H1 (cell line): ENCODE measurements around the gene NET1. TPM values are rescaled to one million over a fixed set of nuclear protein-coding genes. Genes with fewer than 3 reads are reported as not detected.

Experiments used
- CTCF ChIA-PET: fragments of 300-600 bp; sonication (Branson Sonifier 250); formaldehyde crosslinking; loops from one replicate; lab custom pipeline; 2021; ENCODE audit not compliant: partially characterized antibody; lab: Charles Lee
- POLR2A ChIA-PET: fragments of 300-600 bp; sonication (Branson Sonifier 250); formaldehyde crosslinking; loops from one replicate; lab custom pipeline; 2021; ENCODE audit warnings: inconsistent platforms; ENCODE audit not compliant: partially characterized antibody; lab: Charles Lee
- DNase-seq, 2 experiments: peaks; one replicate each; pipeline versions ENCODE4 v3.0.0 to v3.0.0-alpha.2; 2010 to 2022; ENCODE audit warnings: low spot score in 2 of 2, low read depth in 1 of 2, mixed read lengths in 1 of 2
- FAIRE-seq: peaks from 2 replicates; lab custom pipeline; 2011; peaks lifted over from hg19 to GRCh38; lab: Jason Lieb, UNC
- H2AFZ ChIP-seq: 2 replicates; pipeline ENCODE4 v1.8.1; 2012; ENCODE audit warnings: low read length, inconsistent platforms
- H2AK5ac ChIP-seq: 2 replicates; pipeline ENCODE4 v1.6.1; 2013; ENCODE audit warnings: low read depth, low read length
- H2BK120ac ChIP-seq: replicated peaks from 2 replicates; pipeline ENCODE3; 2013; ENCODE audit warnings: low read depth, low read length, inconsistent platforms
- H2BK12ac ChIP-seq: 2 replicates; pipeline ENCODE4 v1.6.1; 2013; ENCODE audit warnings: low read depth, low read length
- H2BK15ac ChIP-seq: 2 replicates; pipeline ENCODE4 v1.6.1; 2013; ENCODE audit warnings: low read length
- H2BK20ac ChIP-seq: 2 replicates; pipeline ENCODE4 v1.6.1; 2013; ENCODE audit warnings: low read length
- H2BK5ac ChIP-seq: 2 replicates; pipeline ENCODE4 v1.6.1; 2013; ENCODE audit warnings: low read depth, low read length
- H3K14ac ChIP-seq: 2 replicates; pipeline ENCODE4 v1.6.1; 2013; ENCODE audit warnings: inconsistent platforms; ENCODE audit not compliant: insufficient read length
- H3K18ac ChIP-seq: 2 replicates; pipeline ENCODE4 v1.6.1; 2013; ENCODE audit warnings: low read length; ENCODE audit errors: extremely low read depth
- H3K23ac ChIP-seq: 2 replicates; pipeline ENCODE4 v1.6.1; 2013; ENCODE audit warnings: inconsistent platforms; ENCODE audit not compliant: insufficient read length
- H3K23me2 ChIP-seq: 2 replicates; pipeline ENCODE4 v1.6.1; 2013; ENCODE audit warnings: low read depth, low read length
- H3K27ac ChIP-seq: 2 replicates; pipeline ENCODE4 v1.6.1; 2011; ENCODE audit warnings: low read depth, low read length, inconsistent platforms
- H3K27me3 ChIP-seq, 4 experiments: replicated peaks in 1 of 4; 1 replicate in 1 of 4; 2 replicates in 3 of 4; pipeline versions ENCODE4 v1.6.1 to v1.8.1; 2011 to 2013; ENCODE audit warnings: low read length in 3 of 4, mild to moderate bottlenecking in 3 of 4, inconsistent platforms in 2 of 4, mixed read lengths in 2 of 4, moderate library complexity in 1 of 4; ENCODE audit not compliant: control insufficient read depth in 3 of 4, insufficient read depth in 3 of 4; ENCODE audit errors: extremely low read depth in 1 of 4
- H3K36me3 ChIP-seq, 4 experiments: 2 replicates each; pipeline versions ENCODE4 v1.6.1 to v1.8.1; 2011 to 2013; ENCODE audit warnings: mild to moderate bottlenecking in 4 of 4, low read length in 3 of 4, moderate library complexity in 2 of 4, control low read depth in 1 of 4, inconsistent platforms in 1 of 4; ENCODE audit not compliant: insufficient read depth in 4 of 4, control insufficient read depth in 2 of 4
- H3K4ac ChIP-seq: replicated peaks from 2 replicates; pipeline ENCODE3; 2013; ENCODE audit warnings: low read length, low read depth, mixed read lengths, inconsistent platforms; ENCODE audit not compliant: insufficient read length
- H3K4me1 ChIP-seq, 4 experiments: replicated peaks in 1 of 4; 1 replicate in 1 of 4; 2 replicates in 3 of 4; pipeline versions ENCODE4 v1.6.1 to v1.8.1; 2011 to 2013; ENCODE audit warnings: low read length in 3 of 4, inconsistent platforms in 2 of 4, mixed read lengths in 1 of 4; ENCODE audit not compliant: insufficient read depth in 4 of 4, control insufficient read depth in 3 of 4
- H3K4me2 ChIP-seq, 2 experiments: 2 replicates each; pipeline versions ENCODE4 v1.6.1 to v1.8.1; 2011 to 2013; ENCODE audit warnings: low read depth in 2 of 2, low read length in 2 of 2, control low read depth in 1 of 2, inconsistent platforms in 1 of 2, mild to moderate bottlenecking in 1 of 2; ENCODE audit not compliant: insufficient read depth in 1 of 2
- H3K4me3 ChIP-seq, 4 experiments: fragments of 200-600, 300-600 bp in 1 of 4; sonication (generic), shearing (Covaris generic), sonication (Bioruptor Twin) in 1 of 4; 2 replicates each; pipeline versions ENCODE4 v1.5.1 to v1.8.1; 2011 to 2016; ENCODE audit warnings: low read length in 4 of 4, low read depth in 3 of 4, control low read depth in 2 of 4, inconsistent platforms in 2 of 4, mild to moderate bottlenecking in 2 of 4, mixed read lengths in 1 of 4, moderate library complexity in 1 of 4; ENCODE audit not compliant: insufficient read depth in 2 of 4; ENCODE audit errors: extremely low read depth in 1 of 4
- H3K56ac ChIP-seq: replicated peaks from 2 replicates; pipeline ENCODE3; 2013; ENCODE audit warnings: low read depth, mild to moderate bottlenecking, mixed read lengths, low read length, inconsistent platforms; ENCODE audit not compliant: insufficient read length
- H3K79me1 ChIP-seq: 2 replicates; pipeline ENCODE4 v1.6.1; 2013; ENCODE audit warnings: low read depth, low read length, control low read depth
- H3K79me2 ChIP-seq, 2 experiments: 2 replicates each; pipeline versions ENCODE4 v1.6.1 to v1.8.1; 2012 to 2013; ENCODE audit warnings: low read length in 2 of 2, mild to moderate bottlenecking in 2 of 2, inconsistent platforms in 1 of 2; ENCODE audit not compliant: insufficient read depth in 2 of 2, control insufficient read depth in 1 of 2
- H3K9ac ChIP-seq, 4 experiments: replicated peaks in 1 of 4; 1 replicate in 1 of 4; 2 replicates in 3 of 4; pipeline versions ENCODE4 v1.6.1 to v1.8.1; 2011 to 2013; ENCODE audit warnings: low read depth in 3 of 4, low read length in 3 of 4, control low read depth in 2 of 4, mild to moderate bottlenecking in 2 of 4, moderate library complexity in 2 of 4, inconsistent platforms in 1 of 4; ENCODE audit errors: extremely low read depth in 1 of 4
- H3K9me3 ChIP-seq, 2 experiments: 2 replicates each; pipeline versions ENCODE4 v1.6.1 to v1.8.1; 2012 to 2013; ENCODE audit warnings: mild to moderate bottlenecking in 2 of 2, moderate library complexity in 2 of 2, control low read depth in 1 of 2, inconsistent platforms in 1 of 2, low read depth in 1 of 2, low read length in 1 of 2, mixed read lengths in 1 of 2; ENCODE audit not compliant: insufficient read depth in 2 of 2
- H4K20me1 ChIP-seq, 2 experiments: replicated peaks in 1 of 2; 2 replicates each; pipeline versions ENCODE3 to v1.8.1; 2011 to 2013; ENCODE audit warnings: inconsistent platforms in 2 of 2, low read length in 2 of 2, mild to moderate bottlenecking in 1 of 2; ENCODE audit not compliant: insufficient read depth in 2 of 2, control insufficient read depth in 1 of 2
- H4K5ac ChIP-seq: 2 replicates; pipeline ENCODE4 v1.6.1; 2013; ENCODE audit warnings: low read length, low read depth, mixed read lengths, inconsistent platforms; ENCODE audit not compliant: insufficient read length
- H4K8ac ChIP-seq: 2 replicates; pipeline ENCODE4 v1.8.0; 2013; ENCODE audit warnings: mild to moderate bottlenecking, moderate library complexity, low read length, inconsistent platforms; ENCODE audit not compliant: insufficient read depth; ENCODE audit errors: extremely low read depth
- H4K91ac ChIP-seq: replicated peaks from 2 replicates; pipeline ENCODE3; 2013; ENCODE audit warnings: low read length, mixed read lengths, inconsistent platforms; ENCODE audit not compliant: insufficient read length
- BCL11A ChIP-seq, 2 experiments: IDR thresholded peaks; one replicate each; pipeline ENCODE4 v1.6.1; 2011; ENCODE audit warnings: low read depth in 2 of 2, low read length in 2 of 2, mild to moderate bottlenecking in 2 of 2
- EP300 ChIP-seq, 2 experiments: IDR thresholded peaks; 1 replicate in 1 of 2; 2 replicates in 1 of 2; pipeline ENCODE4 v1.6.1; 2011 to 2012; ENCODE audit warnings: low read depth in 2 of 2, low read length in 2 of 2, mild to moderate bottlenecking in 2 of 2, borderline replicate concordance in 1 of 2, inconsistent platforms in 1 of 2, moderate library complexity in 1 of 2
- HDAC2 ChIP-seq, 2 experiments: fragments of 300-600 bp in 1 of 2; sonication (generic) in 1 of 2; IDR thresholded peaks; 2 replicates each; pipeline ENCODE4 v1.6.1; 2011 to 2012; ENCODE audit warnings: low read depth in 2 of 2, low read length in 2 of 2, mild to moderate bottlenecking in 2 of 2, moderate library complexity in 2 of 2, borderline replicate concordance in 1 of 2, inconsistent platforms in 1 of 2
- HDAC6 ChIP-seq: IDR thresholded peaks from one replicate; pipeline ENCODE4 v1.7.1; 2012; ENCODE audit warnings: low read depth, mild to moderate bottlenecking, inconsistent platforms, low read length, moderate library complexity
- NANOG ChIP-seq: IDR thresholded peaks from 2 replicates; pipeline ENCODE4 v1.6.1; 2011; ENCODE audit warnings: low read length, low read depth, mild to moderate bottlenecking, inconsistent platforms; ENCODE audit not compliant: insufficient read depth, poor library complexity, severe bottlenecking
- PHF8 ChIP-seq: fragments of 200-600 bp; sonication (generic); conservative IDR thresholded peaks from 2 replicates; pipeline ENCODE4 v1.7.1; 2012; ENCODE audit warnings: low read depth, mild to moderate bottlenecking, inconsistent platforms, low read length, moderate library complexity
- POLR2A ChIP-seq, 2 experiments: IDR thresholded peaks; 1 replicate in 1 of 2; 2 replicates in 1 of 2; pipeline ENCODE4 v1.6.1; 2011; ENCODE audit warnings: low read depth in 2 of 2, low read length in 2 of 2, mild to moderate bottlenecking in 2 of 2; ENCODE audit errors: control extremely low read depth in 1 of 2
- RAD21 ChIP-seq, 2 experiments: IDR thresholded peaks in 1 of 2; conservative IDR thresholded peaks in 1 of 2; 2 replicates each; pipeline ENCODE4 v1.6.1; 2011; ENCODE audit warnings: low read depth in 2 of 2, low read length in 2 of 2, improper control_type of control experiment in 1 of 2, inconsistent platforms in 1 of 2, mild to moderate bottlenecking in 1 of 2, moderate library complexity in 1 of 2
- RFX5 ChIP-seq: IDR thresholded peaks from 2 replicates; pipeline ENCODE4 v1.6.1; 2011; ENCODE audit warnings: low read depth, low read length, improper control_type of control experiment, borderline replicate concordance
- TBP ChIP-seq: IDR thresholded peaks from 2 replicates; pipeline ENCODE4 v1.6.1; 2011; ENCODE audit warnings: low read depth, low read length, improper control_type of control experiment
- WGBS, 2 experiments: shearing (Covaris generic) in 1 of 2; methylation state at CpG; one replicate each; pipeline versions ENCODE4 v1.1.6 to v1.1.7; 2013 to 2015; ENCODE audit warnings: low lambda C conversion rate in 2 of 2, mixed read lengths in 2 of 2, inconsistent platforms in 1 of 2, low coverage in 1 of 2, missing lambda C conversion rate in 1 of 2; ENCODE audit not compliant: insufficient replicate concordance in 2 of 2, insufficient coverage in 1 of 2, insufficient read length in 1 of 2; ENCODE audit errors: extremely low coverage in 1 of 2, missing lambda C conversion rate in 1 of 2; 5-methylcytosine and 5-hydroxymethylcytosine counted together
- polyA plus RNA-seq, 7 experiments: library from polyadenylated mRNA; depleted of rRNA in 3 of 7; stranded (reverse) in 5 of 7; unstranded in 2 of 7; fragments of >200 nt in 5 of 7; fragments of 200-250 nt in 2 of 7; gene quantifications; 1 replicate in 5 of 7; 2 replicates in 1 of 7; 4 replicates in 1 of 7; pipeline versions ENCODE4 v1.2.1 to v1.2.3, GENCODE V29; 2011 to 2013; ENCODE audit warnings: missing spikeins in 2 of 7, mixed read lengths in 2 of 7
- total RNA-seq: library from RNA; stranded (reverse); fragmentation: NEBNext Ultra II Directional; extraction: Animal tissue kit (Norgen Biotek cat#: 25700); gene quantifications from 2 replicates; pipeline ENCODE4 v1.2.1, GENCODE V29; 2021
- TF ChIP-seq, protein P1 (sequence below): IDR thresholded peaks from 2 replicates; pipeline ENCODE4 v1.6.1; 2012; ENCODE audit warnings: inconsistent platforms

Gene NET1
- total and polyA plus RNA-seq, 2 of the 8 experiments (the other 6 are each of a cell fraction or from before 2014, with no cell fraction given): 21.5 to 117 TPM

DNA sequence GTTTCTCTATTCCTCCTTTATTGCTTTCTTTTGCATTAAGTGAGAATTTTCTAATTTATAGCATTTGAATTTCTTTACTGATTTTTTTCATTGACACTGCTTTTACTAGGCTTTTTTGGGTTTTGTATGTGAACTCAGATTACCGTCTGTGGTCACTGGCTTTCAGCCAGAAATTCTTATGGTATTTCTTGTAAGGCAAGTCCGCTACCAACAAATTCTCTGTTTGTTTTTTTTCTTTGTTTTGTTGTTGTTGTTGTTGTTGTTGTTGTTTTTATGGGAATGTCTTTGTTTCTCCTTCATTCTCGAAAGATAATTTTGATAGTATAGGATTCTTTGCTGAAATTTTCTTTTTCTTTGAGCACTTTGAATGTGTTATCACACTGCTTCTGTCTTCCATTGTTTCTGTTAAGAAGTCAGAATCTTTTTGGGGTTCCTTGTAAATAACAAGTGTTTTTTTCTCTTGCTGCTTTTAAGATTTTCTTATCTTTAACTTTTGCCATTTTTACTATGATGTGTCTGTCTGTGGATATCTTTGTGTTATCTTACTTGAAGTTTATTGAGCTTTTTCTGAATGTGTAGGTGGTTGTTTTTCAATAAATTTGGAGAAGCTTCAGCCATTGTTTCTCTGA, 7.2 kb downstream of the NET1 start:
- H3K9me3 ChIP-seq: no peaks in the 10 kb centered on the region
- ChIA-PET POLR2A (no interaction called here), CTCF (interaction anchor here (1.3 to 2.5 kb wide), 2 partner anchors 15 to 22 kb away, joined by 3 to 21 read pairs; no protein-coding TSS in a partner anchor)
- H4K91ac ChIP-seq: no peak overlapping the region
- H3K18ac ChIP-seq: no peak overlapping the region
- no peak for DNase-seq
- no peak overlapping the region for H2BK15ac ChIP-seq
- no peak overlapping the region for H3K56ac ChIP-seq
- H4K20me1 ChIP-seq: peaks cover 5 to 8% of the 10 kb centered on the region in 2 experiments
- H3K4me2 ChIP-seq: no peak overlapping the region
- H3K27ac ChIP-seq: no peak overlapping the region
- H3K9ac ChIP-seq: no peak overlapping the region
- peaks cover 4 to 9% (median 6%) of the 10 kb centered on the region in 4 experiments for H3K4me1 ChIP-seq
- H2AFZ ChIP-seq: no peak overlapping the region
- H3K36me3 ChIP-seq: no peaks in the 10 kb centered on the region
- no peak overlapping the region for H2AK5ac ChIP-seq
- H2BK5ac ChIP-seq: no peak overlapping the region
- no peak overlapping the region for H3K14ac ChIP-seq
- H3K27me3 ChIP-seq: no peaks in the 10 kb centered on the region
- H3K79me2 ChIP-seq: peaks cover 13 to 100% of the 10 kb centered on the region in 2 experiments
- H3K4me3 ChIP-seq: no peak overlapping the region
- H4K5ac ChIP-seq: no peak overlapping the region
- peaks cover 5% of the 10 kb centered on the region; the same call in 1 of the 2 replicates for H3K79me1 ChIP-seq
- no peak overlapping the region for H3K4ac ChIP-seq
- no peak overlapping the region for H2BK20ac ChIP-seq
- 96% methylated on average over 3 of the region's 3 CpGs; no CpG with 5 or more reads in 1 of the 2 experiments for WGBS, 2 experiments
- no peak overlapping the region for H3K23ac ChIP-seq
- H2BK120ac ChIP-seq: no peak overlapping the region
- H2BK12ac ChIP-seq: no peak overlapping the region
- peaks cover 2% of the 10 kb centered on the region; the same call in 1 of the 2 replicates for H3K23me2 ChIP-seq
- no peak overlapping the region for H4K8ac ChIP-seq
- FAIRE-seq: no peak
- TF ChIP-seq TBP (no peak), PHF8 (no peak), RAD21 (IDR thresholded peaks at IDR 0.05 in 1 of 2, conservative IDR thresholded peaks at IDR 0.05 in 1 of 2; ENCODE audit: low read depth in 2 of 2, low read length in 2 of 2) (no peak), POLR2A (IDR thresholded peaks at IDR 0.05; ENCODE audit: control extremely low read depth in 1 of 2, low read depth in 2 of 2, low read length in 2 of 2) (no peak), HDAC2 (IDR thresholded peaks at IDR 0.05; ENCODE audit: borderline replicate concordance in 1 of 2, low read depth in 2 of 2, low read length in 2 of 2) (no peak), EP300 (IDR thresholded peaks at IDR 0.05; ENCODE audit: borderline replicate concordance in 1 of 2, low read depth in 2 of 2, low read length in 2 of 2) (no peak), BCL11A (IDR thresholded peaks at IDR 0.05; ENCODE audit: low read depth in 2 of 2, low read length in 2 of 2) (no peak), NANOG (no peak), HDAC6 (no peak), RFX5 (no peak)
- TF ChIP-seq, protein P1, sequence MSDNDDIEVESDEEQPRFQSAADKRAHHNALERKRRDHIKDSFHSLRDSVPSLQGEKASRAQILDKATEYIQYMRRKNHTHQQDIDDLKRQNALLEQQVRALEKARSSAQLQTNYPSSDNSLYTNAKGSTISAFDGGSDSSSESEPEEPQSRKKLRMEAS: no peak
